MG63 (cell line): ENCODE measurements around the gene SREBF2. TPM values are rescaled to one million over a fixed set of nuclear protein-coding genes. Genes with fewer than 3 reads are reported as not detected.

ENCODE experiments used
- DNase-seq: peaks from one replicate; pipeline ENCODE4 v3.0.0-alpha.2; 2020
- H3K27me3 ChIP-seq: fragments of 250-450 bp; sonication (Bioruptor Pico); 2 replicates; pipeline ENCODE4 v1.5.1; 2020; ENCODE audit warnings: mild to moderate bottlenecking, moderate library complexity
- H3K36me3 ChIP-seq: fragments of 250-450 bp; sonication (Bioruptor Pico); 2 replicates; pipeline ENCODE4 v1.5.1; 2020; ENCODE audit warnings: mild to moderate bottlenecking, moderate library complexity
- H3K4me3 ChIP-seq: fragments of 250-450 bp; sonication (Bioruptor Pico); 2 replicates; pipeline ENCODE4 v1.5.1; 2020; ENCODE audit warnings: mild to moderate bottlenecking, moderate library complexity
- H3K9me3 ChIP-seq: fragments of 250-450 bp; sonication (Bioruptor Pico); 2 replicates; pipeline ENCODE4 v1.5.1; 2020; ENCODE audit warnings: mild to moderate bottlenecking, moderate library complexity
- total RNA-seq: library from RNA; depleted of rRNA; stranded (reverse); fragments of >200 nt; shearing (Covaris generic); gene quantifications from 2 replicates; pipeline ENCODE4 v1.2.3, GENCODE V29; 2014; ENCODE audit warnings: low replicate concordance

The SREBF2 gene
- total RNA-seq, 1 experiment from 2014 or later, result 26.5 TPM

DNA sequence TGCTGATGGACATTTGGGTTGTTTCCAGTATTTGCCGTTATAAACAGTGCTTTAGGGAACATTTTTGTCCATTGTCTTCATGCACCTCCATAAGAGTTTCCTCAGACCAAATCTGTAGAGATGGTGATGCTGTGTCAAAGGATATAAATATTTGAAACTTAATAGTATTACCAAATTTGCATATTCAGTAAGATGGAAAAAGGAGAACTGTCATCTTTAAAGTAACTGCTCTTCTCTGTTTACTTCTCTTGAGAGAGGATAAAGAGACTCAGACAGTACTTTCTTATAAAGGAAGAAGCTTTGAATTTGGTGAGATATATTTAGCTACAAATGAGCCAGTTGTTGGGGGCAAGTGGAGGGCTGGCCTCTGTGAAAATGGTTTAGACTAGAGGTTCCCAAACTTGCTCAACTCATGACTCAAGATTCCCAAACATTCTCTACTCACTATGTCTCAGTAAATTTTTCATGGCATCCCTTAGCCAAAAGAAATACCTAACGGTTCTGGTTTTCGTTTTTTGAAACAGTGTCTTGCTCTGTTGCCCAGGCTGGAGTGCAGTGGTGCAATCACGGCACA is 55.8 kb downstream of the SREBF2 start:
- Histone ChIP-seq H3K36me3 (peaks cover 55% of the 10 kb centered on the region), H3K4me3 (no peak overlapping the region), H3K27me3 (no peaks in the 10 kb centered on the region), H3K9me3 (no peaks in the 10 kb centered on the region)
- DNase-seq, result no peak

DNA sequence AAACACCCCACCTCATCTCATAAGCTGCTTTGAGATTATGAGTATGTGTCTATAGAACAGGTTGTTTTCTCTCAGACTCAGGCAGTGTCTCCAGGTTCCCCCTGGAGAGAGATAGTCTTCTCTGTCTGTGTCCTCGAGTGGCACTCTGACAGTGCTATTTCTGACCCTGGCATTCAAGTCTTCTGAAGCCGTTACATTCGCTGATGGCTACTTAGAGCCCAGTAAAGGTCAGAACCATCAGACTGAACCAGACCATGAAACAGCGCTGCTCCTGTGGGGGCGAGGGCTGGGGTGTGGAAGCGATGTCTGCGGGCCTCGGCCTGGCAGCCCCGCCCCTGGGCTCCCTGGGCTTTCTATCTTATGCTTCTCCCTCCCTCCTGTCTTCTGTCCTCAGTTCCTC is 58.5 kb downstream of the SREBF2 start:
- Histone ChIP-seq H3K36me3 (peaks cover 39% of the 10 kb centered on the region), H3K27me3 (no peaks in the 10 kb centered on the region), H3K4me3 (no peak overlapping the region), H3K9me3 (no peaks in the 10 kb centered on the region)
- DNase-seq, result no peak

DNA sequence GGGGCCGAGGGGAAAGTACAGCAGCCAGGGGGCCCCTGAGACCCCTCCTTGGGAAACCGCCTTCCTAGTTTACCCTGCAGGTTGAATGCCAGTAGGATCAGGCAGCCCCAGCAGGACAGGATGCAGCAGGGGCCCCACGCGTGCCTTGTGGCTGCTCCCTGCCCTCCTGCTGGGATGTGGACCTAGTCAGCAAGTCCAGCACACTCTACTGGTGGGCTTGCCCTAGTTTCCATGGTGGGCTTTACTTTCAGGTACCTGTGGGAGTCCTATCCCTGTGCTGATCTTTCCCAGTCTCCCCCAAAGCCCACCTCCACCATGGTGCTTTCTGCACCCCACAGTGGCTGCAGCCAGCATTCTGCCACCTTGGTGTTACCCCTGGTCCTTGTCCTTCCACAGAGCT is 59.8 kb downstream of the SREBF2 start:
- Histone ChIP-seq H3K27me3 (no peaks in the 10 kb centered on the region), H3K4me3 (no peak overlapping the region), H3K9me3 (no peaks in the 10 kb centered on the region), H3K36me3 (peaks cover 35% of the 10 kb centered on the region)
- DNase-seq, result no peak

- Histone ChIP-seq H3K9me3 (no peaks in the 10 kb centered on the region), H3K27me3 (no peaks in the 10 kb centered on the region), H3K36me3 (peaks cover 26% of the 10 kb centered on the region), H3K4me3 (no peak overlapping the region)
- no peak for DNase-seq
Measured at GRCh38 chr22:41893591-41894375, 60.9 kb downstream of the SREBF2 start.

- no peaks in the 10 kb centered on the region for H3K9me3 ChIP-seq
- DNase-seq, result no peak
- H3K4me3 ChIP-seq, result no peak overlapping the region
- peaks cover 11% of the 10 kb centered on the region for H3K36me3 ChIP-seq
- H3K27me3 ChIP-seq, result no peaks in the 10 kb centered on the region
Measured at GRCh38 chr22:41898645-41899044, 65.7 kb downstream of the SREBF2 start.

DNA sequence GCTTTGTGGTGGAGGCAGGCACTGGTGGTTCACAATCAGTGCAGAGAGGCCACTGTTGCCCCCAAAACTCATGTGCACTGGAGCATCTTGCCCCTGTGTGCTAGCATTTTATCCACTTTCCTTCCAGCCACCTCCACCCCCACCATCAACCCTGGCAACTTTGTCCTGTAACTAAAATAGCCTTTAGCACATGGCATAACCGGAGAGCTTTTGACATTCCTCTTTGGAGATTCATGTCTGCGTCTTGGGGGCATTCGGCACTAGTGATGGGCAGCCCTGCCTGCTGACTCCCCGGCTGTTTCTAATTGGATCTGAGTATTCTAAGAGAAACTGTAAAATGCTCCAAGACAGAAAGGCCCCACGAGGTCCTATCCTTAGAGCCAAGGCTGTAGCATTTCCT is 66.2 kb downstream of the SREBF2 start:
- Histone ChIP-seq H3K27me3 (no peaks in the 10 kb centered on the region), H3K9me3 (no peaks in the 10 kb centered on the region), H3K4me3 (no peak overlapping the region), H3K36me3 (peaks cover 11% of the 10 kb centered on the region)
- DNase-seq, result no peak

DNA sequence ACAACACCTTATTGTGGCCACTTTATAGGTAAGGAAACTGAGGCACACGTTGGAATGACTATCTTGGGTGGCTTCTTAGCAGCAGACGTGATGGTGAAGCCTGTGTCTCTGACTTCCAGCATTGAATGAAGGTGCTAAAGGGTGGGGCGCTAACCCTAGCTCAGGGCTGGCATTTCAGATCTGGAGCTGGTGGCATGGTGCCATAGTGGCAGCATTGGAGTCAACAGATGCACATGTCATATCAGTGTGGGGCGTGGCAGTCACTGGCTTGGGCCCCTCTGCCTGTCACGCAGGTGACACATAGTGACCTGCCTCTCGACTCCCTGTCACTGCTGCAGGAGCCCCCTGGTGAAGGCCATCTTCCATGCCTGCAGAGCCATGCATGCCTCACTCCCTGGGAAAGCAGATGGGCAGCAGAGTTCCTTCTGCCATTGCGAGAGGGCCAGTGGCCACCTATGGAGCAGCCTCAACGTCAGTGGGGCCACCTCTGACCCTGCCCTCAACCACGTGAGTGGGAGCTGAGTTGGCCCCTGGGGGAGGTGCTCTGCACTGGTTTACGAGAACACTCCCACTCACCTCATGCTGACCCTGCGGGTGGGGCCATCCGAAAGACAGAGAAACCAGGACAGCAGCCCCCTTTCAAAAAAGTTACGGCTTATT is 67.2 kb downstream of the SREBF2 start:
- Histone ChIP-seq H3K4me3 (no peak overlapping the region), H3K36me3 (peaks cover 11% of the 10 kb centered on the region), H3K9me3 (no peaks in the 10 kb centered on the region), H3K27me3 (no peaks in the 10 kb centered on the region)
- DNase-seq, result no peak

- DNase-seq, result no peak
- Histone ChIP-seq H3K36me3 (peaks cover 9% of the 10 kb centered on the region), H3K9me3 (no peaks in the 10 kb centered on the region)
Measured at GRCh38 chr22:41900652-41901312, 67.9 kb downstream of the SREBF2 start.

GRCh38 chr22:41902016-41902415 is 69.1 kb downstream of the SREBF2 start:
- DNase-seq, result no peak
- Histone ChIP-seq H3K9me3 (no peaks in the 10 kb centered on the region), H3K27me3 (no peaks in the 10 kb centered on the region), H3K4me3 (no peak overlapping the region), H3K36me3 (peaks cover 9% of the 10 kb centered on the region)

More at GRCh38 chr22:41900652-41901312, 67.9 kb downstream of the SREBF2 start:
- Histone ChIP-seq H3K27me3 (no peaks in the 10 kb centered on the region), H3K4me3 (no peak overlapping the region)

- Histone ChIP-seq H3K4me3 (no peak overlapping the region), H3K9me3 (no peaks in the 10 kb centered on the region), H3K27me3 (no peaks in the 10 kb centered on the region), H3K36me3 (peaks cover 3% of the 10 kb centered on the region)
- DNase-seq, result no peak
Measured at GRCh38 chr22:41902932-41903421, 70.1 kb downstream of the SREBF2 start.

- Histone ChIP-seq H3K9me3 (no peaks in the 10 kb centered on the region), H3K27me3 (no peaks in the 10 kb centered on the region), H3K36me3 (no peaks in the 10 kb centered on the region; the same call in none of the 2 replicates), H3K4me3 (no peak overlapping the region)
- DNase-seq, result no peak
Measured at GRCh38 chr22:41904450-41905410, 71.8 kb downstream of the SREBF2 start.

DNA sequence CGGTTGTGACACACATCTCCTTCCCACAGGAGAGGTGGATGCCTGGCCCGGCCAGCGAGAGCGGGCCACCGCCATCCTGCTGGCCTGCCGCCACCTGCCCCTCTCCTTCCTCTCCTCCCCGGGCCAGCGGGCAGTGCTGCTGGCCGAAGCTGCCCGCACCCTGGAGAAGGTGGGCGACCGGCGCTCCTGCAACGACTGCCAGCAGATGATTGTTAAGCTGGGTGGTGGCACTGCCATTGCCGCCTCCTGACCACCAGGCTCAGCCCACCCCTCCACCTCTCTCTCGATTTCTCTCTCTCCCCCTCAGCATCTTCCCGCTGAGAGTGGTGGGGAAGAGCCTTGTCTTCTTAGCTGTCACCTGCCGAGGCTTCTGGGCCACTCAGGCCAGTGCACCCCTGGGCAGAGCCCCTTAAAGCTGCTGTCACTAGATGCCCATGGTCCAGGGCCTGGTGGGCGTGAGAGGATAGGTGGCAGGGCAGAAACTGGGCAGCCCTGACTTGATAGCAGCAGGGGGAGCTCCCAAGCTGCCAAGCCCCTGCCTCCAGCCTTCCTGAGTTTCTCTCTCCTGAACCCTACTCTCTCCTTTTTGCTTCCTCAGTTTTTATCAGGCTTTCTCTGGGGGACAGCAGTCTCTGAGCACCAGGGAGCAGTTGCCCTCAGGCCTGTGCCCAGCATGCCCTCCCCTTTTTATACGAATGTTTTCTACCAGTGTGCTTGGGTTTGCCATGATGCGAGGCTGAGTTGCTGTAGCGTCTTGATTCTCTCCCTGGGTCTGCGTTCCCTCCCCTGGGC is 72.7 kb downstream of the SREBF2 start:
- DNase-seq, result no peak
- H3K4me3 ChIP-seq, result no peak overlapping the region
- no peaks in the 10 kb centered on the region; the same call in none of the 2 replicates for H3K36me3 ChIP-seq
- H3K9me3 ChIP-seq, result no peaks in the 10 kb centered on the region
- H3K27me3 ChIP-seq, result no peaks in the 10 kb centered on the region

DNA sequence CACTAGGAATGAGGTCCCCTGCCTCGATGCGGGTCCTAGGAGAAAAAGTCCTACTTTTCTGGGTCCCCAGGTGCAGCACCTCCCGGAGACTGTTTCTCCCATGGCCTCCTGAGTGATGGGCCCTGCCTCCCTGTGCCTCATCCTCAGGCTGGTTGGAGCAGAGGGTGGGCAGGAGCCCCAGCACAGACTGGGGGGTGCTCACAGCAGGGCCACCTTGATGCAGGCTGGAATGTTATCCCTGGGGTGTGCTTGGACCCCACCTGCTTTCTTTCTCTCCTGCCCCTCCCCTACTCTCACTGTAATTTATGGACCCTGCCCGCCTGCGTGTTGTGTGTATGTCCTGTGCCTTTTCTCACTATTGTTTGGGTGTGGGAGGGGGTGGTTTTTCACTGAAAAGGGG is 73.9 kb downstream of the SREBF2 start:
- Histone ChIP-seq H3K27me3 (no peaks in the 10 kb centered on the region; the same call in 1 of the 2 replicates), H3K36me3 (no peaks in the 10 kb centered on the region; the same call in none of the 2 replicates), H3K9me3 (no peaks in the 10 kb centered on the region), H3K4me3 (no peak overlapping the region)
- DNase-seq, result no peak

DNA sequence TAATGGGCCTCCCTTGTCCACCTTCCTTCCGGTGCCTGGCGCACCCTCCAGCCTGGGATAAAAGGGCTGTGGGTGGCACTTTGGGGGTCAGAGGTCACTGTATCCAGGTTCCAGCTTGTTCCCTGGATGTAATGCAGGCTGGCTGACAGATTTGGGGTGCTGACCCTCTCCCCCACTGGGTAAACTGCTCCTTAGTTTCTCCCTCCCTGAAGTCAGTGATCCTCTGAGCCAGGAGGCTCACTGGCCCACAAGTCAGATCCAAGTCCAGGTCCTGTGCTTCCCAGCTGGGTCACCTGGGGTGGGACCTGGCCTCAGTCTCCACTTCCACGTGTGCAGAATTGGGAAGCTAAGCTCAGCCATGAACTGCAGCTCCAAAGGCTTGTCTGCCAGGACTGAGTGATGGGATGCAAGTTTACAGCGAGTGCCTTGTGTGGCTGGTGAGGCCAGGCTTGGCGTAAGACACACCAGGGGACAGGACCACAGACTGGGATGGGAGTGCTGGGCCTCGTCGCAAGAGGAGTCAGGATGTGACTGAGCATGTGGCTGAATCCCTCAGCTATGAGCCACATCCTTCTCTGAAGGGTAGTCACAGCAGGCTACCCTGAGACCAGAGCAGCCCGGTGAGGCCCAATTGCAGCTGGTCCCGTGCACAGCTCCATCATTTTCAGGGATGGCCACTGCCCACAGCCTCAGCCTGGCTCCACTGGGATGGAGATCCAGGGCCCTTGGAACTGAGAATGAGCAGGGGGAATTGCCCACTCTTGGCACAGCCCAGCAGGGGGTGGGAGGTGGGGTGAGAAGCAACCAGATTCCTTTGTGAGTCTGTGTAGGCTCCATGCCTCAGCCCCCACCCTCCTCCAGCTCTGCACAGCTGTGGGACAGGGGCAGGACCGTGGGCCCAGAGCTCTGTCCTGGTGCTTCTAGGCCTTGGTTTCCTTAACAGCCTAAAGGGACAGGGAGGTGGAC is 74.8 kb downstream of the SREBF2 start:
- Histone ChIP-seq H3K36me3 (no peaks in the 10 kb centered on the region; the same call in none of the 2 replicates), H3K9me3 (no peaks in the 10 kb centered on the region), H3K27me3 (no peaks in the 10 kb centered on the region; the same call in 1 of the 2 replicates), H3K4me3 (no peak overlapping the region)
- DNase-seq, result no peak
